Liver (tissue), 8 donors: ENCODE results near the gene SORL1-AS1.

Source experiments
- DNase-seq: peaks from one replicate; pipeline ENCODE4 v3.0.0-alpha.2; 2017; ENCODE audit warnings: low spot score
- H3K27ac ChIP-seq, 2 donors: one replicate each; pipeline ENCODE4 v1.7.0; 2013; ENCODE audit warnings: inconsistent platforms in 2 of 2, low read length in 2 of 2, control low read depth in 1 of 2, low read depth in 1 of 2, mild to moderate bottlenecking in 1 of 2
- H3K27me3 ChIP-seq, 4 donors: one replicate each; pipeline versions ENCODE4 v1.6.1 to v1.7.0; 2013; ENCODE audit warnings: low read length in 3 of 4, inconsistent platforms in 1 of 4, mild to moderate bottlenecking in 1 of 4, moderate library complexity in 1 of 4; ENCODE audit not compliant: control insufficient read depth in 4 of 4, insufficient read depth in 4 of 4
- H3K36me3 ChIP-seq, 4 donors: one replicate each; pipeline versions ENCODE4 v1.6.1 to v1.7.0; 2013; ENCODE audit warnings: low read length in 3 of 4, mild to moderate bottlenecking in 3 of 4, low read depth in 1 of 4, moderate library complexity in 1 of 4; ENCODE audit not compliant: control insufficient read depth in 4 of 4, insufficient read depth in 3 of 4
- H3K4me1 ChIP-seq, 4 donors: one replicate each; pipeline versions ENCODE4 v1.6.1 to v1.7.0; 2013; ENCODE audit warnings: low read length in 3 of 4, mild to moderate bottlenecking in 3 of 4, moderate library complexity in 1 of 4; ENCODE audit not compliant: control insufficient read depth in 4 of 4, insufficient read depth in 4 of 4
- H3K4me3 ChIP-seq, 3 donors: one replicate each; pipeline versions ENCODE4 v1.6.1 to v1.7.0; 2013; ENCODE audit warnings: low read length in 3 of 3, control low read depth in 1 of 3, low read depth in 1 of 3, mild to moderate bottlenecking in 1 of 3
- H3K9ac ChIP-seq, 2 donors: one replicate each; pipeline ENCODE4 v1.7.0; 2013; ENCODE audit warnings: low read length in 2 of 2, mild to moderate bottlenecking in 2 of 2, moderate library complexity in 2 of 2, control low read depth in 1 of 2, low read depth in 1 of 2
- H3K9me3 ChIP-seq, 4 donors: one replicate each; pipeline versions ENCODE4 v1.6.1 to v1.7.0; 2013; ENCODE audit warnings: low read length in 3 of 4; ENCODE audit not compliant: control insufficient read depth in 4 of 4
- EGR1 ChIP-seq, 2 donors: IDR thresholded peaks; 2 replicates each; pipeline ENCODE4 v1.6.1; 2016 to 2018; ENCODE audit warnings: antibody characterized with exemption in 2 of 2, low read depth in 2 of 2
- FOXA1 ChIP-seq: IDR thresholded peaks from 2 replicates; pipeline ENCODE4 v1.6.1; 2016; ENCODE audit warnings: antibody characterized with exemption
- FOXA2 ChIP-seq: IDR thresholded peaks from 2 replicates; pipeline ENCODE4 v1.6.1; 2016; ENCODE audit warnings: antibody characterized with exemption
- GABPA ChIP-seq, 2 donors: IDR thresholded peaks in 1 of 2; conservative IDR thresholded peaks in 1 of 2; 2 replicates each; pipeline ENCODE4 v1.6.1; 2016; ENCODE audit warnings: antibody characterized with exemption in 2 of 2, mild to moderate bottlenecking in 1 of 2, moderate library complexity in 1 of 2
- HNF4A ChIP-seq, 2 donors: conservative IDR thresholded peaks; 2 replicates each; pipeline ENCODE4 v1.6.1; 2016; ENCODE audit warnings: antibody characterized with exemption in 2 of 2, mild to moderate bottlenecking in 2 of 2
- HNF4G ChIP-seq: IDR thresholded peaks from 2 replicates; pipeline ENCODE4 v1.6.1; 2016; ENCODE audit warnings: antibody characterized with exemption
- JUND ChIP-seq, 2 donors: IDR thresholded peaks; 2 replicates each; pipeline ENCODE4 v1.6.1; 2016; ENCODE audit warnings: antibody characterized with exemption in 2 of 2
- NR2F2 ChIP-seq: IDR thresholded peaks from 2 replicates; pipeline ENCODE4 v1.6.1; 2016; ENCODE audit warnings: antibody characterized with exemption
- RAD21 ChIP-seq, 2 donors: IDR thresholded peaks; 2 replicates each; pipeline ENCODE4 v1.6.1; 2016; ENCODE audit warnings: antibody characterized with exemption in 2 of 2, mild to moderate bottlenecking in 2 of 2
- RXRA ChIP-seq, 2 donors: IDR thresholded peaks; 2 replicates each; pipeline ENCODE4 v1.6.1; 2017 to 2018; ENCODE audit warnings: antibody characterized with exemption in 2 of 2, mild to moderate bottlenecking in 1 of 2
- SP1 ChIP-seq: IDR thresholded peaks from 2 replicates; pipeline ENCODE4 v1.6.1; 2018; ENCODE audit warnings: antibody characterized with exemption, mild to moderate bottlenecking
- TAF1 ChIP-seq: conservative IDR thresholded peaks from 2 replicates; pipeline ENCODE4 v1.6.1; 2016; ENCODE audit warnings: antibody characterized with exemption, mild to moderate bottlenecking
- YY1 ChIP-seq: IDR thresholded peaks from 2 replicates; pipeline ENCODE4 v1.6.1; 2016; ENCODE audit warnings: antibody characterized with exemption, mild to moderate bottlenecking
- WGBS: extraction: QIAGEN DNeasy Blood & Tissue Kit; methylation state at CpG from one replicate; pipeline ENCODE4 v1.1.7; 2013; 5-methylcytosine and 5-hydroxymethylcytosine counted together
- TF ChIP-seq, protein P1 (sequence below): IDR thresholded peaks from 2 replicates; pipeline ENCODE4 v1.6.1; 2016; ENCODE audit warnings: antibody characterized with exemption, mild to moderate bottlenecking
- TF ChIP-seq, protein P2 (sequence below): fragments of 150-350 bp; IDR thresholded peaks from 2 replicates; pipeline ENCODE4 v1.5.1; 2017; ENCODE audit warnings: improper control_type of control experiment, low read depth, low read length; ENCODE audit not compliant: missing input control
- TF ChIP-seq, protein P3 (sequence below): IDR thresholded peaks from 2 replicates; pipeline ENCODE4 v1.6.1; 2016; ENCODE audit warnings: antibody characterized with exemption
- TF ChIP-seq, protein P4 (sequence below): IDR thresholded peaks from 2 replicates; pipeline ENCODE4 v1.6.1; 2016; ENCODE audit warnings: antibody characterized with exemption
- TF ChIP-seq, protein P5 (sequence below): IDR thresholded peaks from 2 replicates; pipeline ENCODE4 v1.6.1; 2016; ENCODE audit warnings: antibody characterized with exemption
- donor health status: healthy.
- donor health status: healthy.
- donor health status: healthy.
- donor health status: healthy.
- donor health status: healthy.

SORL1-AS1 gene

DNA sequence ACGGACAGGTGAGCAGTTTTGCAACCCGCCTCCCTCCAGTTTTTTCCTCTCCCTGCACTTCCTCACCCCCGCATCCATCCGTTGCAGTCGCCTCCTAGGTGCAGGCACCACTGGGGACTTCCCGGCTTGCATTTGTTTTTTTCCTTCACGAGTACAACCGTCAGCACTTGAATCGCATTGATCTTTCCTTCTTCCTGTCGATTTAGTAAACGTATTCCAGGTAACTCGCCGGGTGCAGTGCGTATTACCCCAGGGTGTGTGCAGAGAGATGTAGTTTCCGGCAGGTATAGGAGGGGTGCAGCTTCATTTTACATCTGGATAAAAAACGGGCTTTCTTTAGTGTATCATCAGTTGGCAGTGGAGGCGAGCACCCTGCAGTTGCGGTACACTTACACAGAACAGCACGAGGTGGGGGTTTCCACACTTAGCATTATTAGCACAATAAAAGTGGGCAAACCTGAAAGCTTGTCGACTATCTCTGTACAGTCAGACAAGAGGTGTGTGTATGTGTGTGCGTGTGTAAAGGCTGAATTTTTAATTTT lies at the start of gene SORL1-AS1:
TSS of gene SORL1-AS1 (minus strand) at position 359 of the 542 bp plus-strand sequence.
- Histone ChIP-seq H3K4me1 (peaks cover 8 to 46% (median 31%) of the 10 kb centered on the region in 4 donors), H3K27me3 (no peaks in the 10 kb centered on the region), H3K9me3 (no peaks in the 10 kb centered on the region), H3K4me3 (peak within 1 kb of the TSS; percentile 75 to 92 (median 77)), H3K9ac (peak within 1 kb of the TSS; percentile 92 to 99), H3K27ac (peak within 1 kb of the TSS; percentile 95 to 96), H3K36me3 (no peaks in the 10 kb centered on the region)
- DNase-seq: peak; percentile 47
- TF ChIP-seq, protein P1, sequence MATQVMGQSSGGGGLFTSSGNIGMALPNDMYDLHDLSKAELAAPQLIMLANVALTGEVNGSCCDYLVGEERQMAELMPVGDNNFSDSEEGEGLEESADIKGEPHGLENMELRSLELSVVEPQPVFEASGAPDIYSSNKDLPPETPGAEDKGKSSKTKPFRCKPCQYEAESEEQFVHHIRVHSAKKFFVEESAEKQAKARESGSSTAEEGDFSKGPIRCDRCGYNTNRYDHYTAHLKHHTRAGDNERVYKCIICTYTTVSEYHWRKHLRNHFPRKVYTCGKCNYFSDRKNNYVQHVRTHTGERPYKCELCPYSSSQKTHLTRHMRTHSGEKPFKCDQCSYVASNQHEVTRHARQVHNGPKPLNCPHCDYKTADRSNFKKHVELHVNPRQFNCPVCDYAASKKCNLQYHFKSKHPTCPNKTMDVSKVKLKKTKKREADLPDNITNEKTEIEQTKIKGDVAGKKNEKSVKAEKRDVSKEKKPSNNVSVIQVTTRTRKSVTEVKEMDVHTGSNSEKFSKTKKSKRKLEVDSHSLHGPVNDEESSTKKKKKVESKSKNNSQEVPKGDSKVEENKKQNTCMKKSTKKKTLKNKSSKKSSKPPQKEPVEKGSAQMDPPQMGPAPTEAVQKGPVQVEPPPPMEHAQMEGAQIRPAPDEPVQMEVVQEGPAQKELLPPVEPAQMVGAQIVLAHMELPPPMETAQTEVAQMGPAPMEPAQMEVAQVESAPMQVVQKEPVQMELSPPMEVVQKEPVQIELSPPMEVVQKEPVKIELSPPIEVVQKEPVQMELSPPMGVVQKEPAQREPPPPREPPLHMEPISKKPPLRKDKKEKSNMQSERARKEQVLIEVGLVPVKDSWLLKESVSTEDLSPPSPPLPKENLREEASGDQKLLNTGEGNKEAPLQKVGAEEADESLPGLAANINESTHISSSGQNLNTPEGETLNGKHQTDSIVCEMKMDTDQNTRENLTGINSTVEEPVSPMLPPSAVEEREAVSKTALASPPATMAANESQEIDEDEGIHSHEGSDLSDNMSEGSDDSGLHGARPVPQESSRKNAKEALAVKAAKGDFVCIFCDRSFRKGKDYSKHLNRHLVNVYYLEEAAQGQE: no peak
- TF ChIP-seq, protein P2, sequence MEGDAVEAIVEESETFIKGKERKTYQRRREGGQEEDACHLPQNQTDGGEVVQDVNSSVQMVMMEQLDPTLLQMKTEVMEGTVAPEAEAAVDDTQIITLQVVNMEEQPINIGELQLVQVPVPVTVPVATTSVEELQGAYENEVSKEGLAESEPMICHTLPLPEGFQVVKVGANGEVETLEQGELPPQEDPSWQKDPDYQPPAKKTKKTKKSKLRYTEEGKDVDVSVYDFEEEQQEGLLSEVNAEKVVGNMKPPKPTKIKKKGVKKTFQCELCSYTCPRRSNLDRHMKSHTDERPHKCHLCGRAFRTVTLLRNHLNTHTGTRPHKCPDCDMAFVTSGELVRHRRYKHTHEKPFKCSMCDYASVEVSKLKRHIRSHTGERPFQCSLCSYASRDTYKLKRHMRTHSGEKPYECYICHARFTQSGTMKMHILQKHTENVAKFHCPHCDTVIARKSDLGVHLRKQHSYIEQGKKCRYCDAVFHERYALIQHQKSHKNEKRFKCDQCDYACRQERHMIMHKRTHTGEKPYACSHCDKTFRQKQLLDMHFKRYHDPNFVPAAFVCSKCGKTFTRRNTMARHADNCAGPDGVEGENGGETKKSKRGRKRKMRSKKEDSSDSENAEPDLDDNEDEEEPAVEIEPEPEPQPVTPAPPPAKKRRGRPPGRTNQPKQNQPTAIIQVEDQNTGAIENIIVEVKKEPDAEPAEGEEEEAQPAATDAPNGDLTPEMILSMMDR: no peak
- TF ChIP-seq GABPA (IDR thresholded peaks at IDR 0.05 in 1 of 2, conservative IDR thresholded peaks at IDR 0.05 in 1 of 2) (no peak), YY1 (no peak), JUND (IDR thresholded peaks at IDR 0.05) (no peak), FOXA2 (no peak), HNF4A (conservative IDR thresholded peaks at IDR 0.05) (peak in 1 of 2 donors; percentile 14), RAD21 (IDR thresholded peaks at IDR 0.05) (no peak), RXRA (IDR thresholded peaks at IDR 0.05) (peak in 1 of 2 donors; percentile 13), FOXA1 (no peak), SP1 (peak; percentile 21), EGR1 (IDR thresholded peaks at IDR 0.05; ENCODE audit: low read depth in 2 of 2) (peak in 1 of 2 donors; percentile 12), TAF1 (peak; percentile 66), NR2F2 (no peak), HNF4G (no peak)
- TF ChIP-seq, protein P3, sequence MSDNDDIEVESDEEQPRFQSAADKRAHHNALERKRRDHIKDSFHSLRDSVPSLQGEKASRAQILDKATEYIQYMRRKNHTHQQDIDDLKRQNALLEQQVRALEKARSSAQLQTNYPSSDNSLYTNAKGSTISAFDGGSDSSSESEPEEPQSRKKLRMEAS: no peak
- TF ChIP-seq, protein P4, sequence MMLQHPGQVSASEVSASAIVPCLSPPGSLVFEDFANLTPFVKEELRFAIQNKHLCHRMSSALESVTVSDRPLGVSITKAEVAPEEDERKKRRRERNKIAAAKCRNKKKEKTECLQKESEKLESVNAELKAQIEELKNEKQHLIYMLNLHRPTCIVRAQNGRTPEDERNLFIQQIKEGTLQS: no peak
- TF ChIP-seq, protein P5, sequence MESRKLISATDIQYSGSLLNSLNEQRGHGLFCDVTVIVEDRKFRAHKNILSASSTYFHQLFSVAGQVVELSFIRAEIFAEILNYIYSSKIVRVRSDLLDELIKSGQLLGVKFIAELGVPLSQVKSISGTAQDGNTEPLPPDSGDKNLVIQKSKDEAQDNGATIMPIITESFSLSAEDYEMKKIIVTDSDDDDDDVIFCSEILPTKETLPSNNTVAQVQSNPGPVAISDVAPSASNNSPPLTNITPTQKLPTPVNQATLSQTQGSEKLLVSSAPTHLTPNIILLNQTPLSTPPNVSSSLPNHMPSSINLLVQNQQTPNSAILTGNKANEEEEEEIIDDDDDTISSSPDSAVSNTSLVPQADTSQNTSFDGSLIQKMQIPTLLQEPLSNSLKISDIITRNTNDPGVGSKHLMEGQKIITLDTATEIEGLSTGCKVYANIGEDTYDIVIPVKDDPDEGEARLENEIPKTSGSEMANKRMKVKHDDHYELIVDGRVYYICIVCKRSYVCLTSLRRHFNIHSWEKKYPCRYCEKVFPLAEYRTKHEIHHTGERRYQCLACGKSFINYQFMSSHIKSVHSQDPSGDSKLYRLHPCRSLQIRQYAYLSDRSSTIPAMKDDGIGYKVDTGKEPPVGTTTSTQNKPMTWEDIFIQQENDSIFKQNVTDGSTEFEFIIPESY: no peak
- WGBS: 2% methylated on average over 21 of the region's 21 CpGs
